HepG2 (cell line): ENCODE data around the gene FAM20A. TPM values are rescaled to one million over a fixed set of nuclear protein-coding genes. Genes with fewer than 3 reads are reported as not detected.

Source experiments
- BORCS8-MEF2B ChIP-seq: sonication (generic); formaldehyde crosslinking; IDR thresholded peaks from 2 replicates; pipeline ENCODE4 v1.8.0; 2022; ENCODE audit warnings: mild to moderate bottlenecking, missing genetic modification reagents
- FOXO4 ChIP-seq: sonication (generic); formaldehyde crosslinking; conservative IDR thresholded peaks from 2 replicates; pipeline ENCODE4 v1.8.1; 2023; ENCODE audit warnings: missing genetic modification reagents
- GABPB1 ChIP-seq: IDR thresholded peaks from 2 replicates; pipeline ENCODE4 v1.6.1; 2016; ENCODE audit warnings: mild to moderate bottlenecking, missing genetic modification reagents, moderate library complexity, missing compliant biosample characterization
- HINFP ChIP-seq: sonication (generic); formaldehyde crosslinking; IDR thresholded peaks from 2 replicates; pipeline ENCODE4 v1.4.0; 2020; ENCODE audit warnings: low read depth, mild to moderate bottlenecking, missing genetic modification reagents
- LCORL ChIP-seq, 2 experiments: fragments of 450-650 bp in 1 of 2; sonication (generic) in 1 of 2; formaldehyde crosslinking in 1 of 2; IDR thresholded peaks; 2 replicates each; pipeline versions ENCODE4 v1.5.0 to v1.6.1; 2017 to 2020; ENCODE audit warnings: antibody characterized with exemption in 1 of 2, missing genetic modification reagents in 1 of 2
- MED13 ChIP-seq: sonication (generic); formaldehyde crosslinking; IDR thresholded peaks from 2 replicates; pipeline ENCODE4 v1.5.0; 2020; ENCODE audit warnings: missing genetic modification reagents
- PBX2 ChIP-seq: IDR thresholded peaks from 2 replicates; pipeline ENCODE4 v1.6.1; 2016; ENCODE audit warnings: control low read depth
- RARA ChIP-seq: IDR thresholded peaks from 2 replicates; pipeline ENCODE4 v1.6.1; 2016; ENCODE audit warnings: missing genetic modification reagents, missing compliant biosample characterization
- RNF219 ChIP-seq: sonication (generic); formaldehyde crosslinking; IDR thresholded peaks from 2 replicates; pipeline ENCODE4 v1.5.0; 2020; ENCODE audit warnings: mild to moderate bottlenecking, missing genetic modification reagents
- SNAPC2 ChIP-seq: sonication (generic); formaldehyde crosslinking; IDR thresholded peaks from 2 replicates; pipeline ENCODE4 v1.8.1; 2022; ENCODE audit warnings: mild to moderate bottlenecking, missing genetic modification reagents
- STAT5B ChIP-seq: sonication (generic); formaldehyde crosslinking; IDR thresholded peaks from 2 replicates; pipeline ENCODE4 v1.4.0; 2020; ENCODE audit warnings: missing genetic modification reagents
- TRIM24 ChIP-seq: sonication (generic); formaldehyde crosslinking; IDR thresholded peaks from 2 replicates; pipeline ENCODE4 v1.8.0; 2022; ENCODE audit warnings: mild to moderate bottlenecking, missing genetic modification reagents
- U2AF1 ChIP-seq: fragments of 200-400 bp; formaldehyde crosslinking; optimal IDR thresholded peaks from 2 replicates; pipeline ENCODE3; 2017; ENCODE audit warnings: mild to moderate bottlenecking, low read depth, low read length
- ZBTB2 ChIP-seq: sonication (generic); formaldehyde crosslinking; IDR thresholded peaks from 2 replicates; pipeline ENCODE4 v1.8.0; 2022; ENCODE audit warnings: low read depth, missing genetic modification reagents
- ZKSCAN8 ChIP-seq: IDR thresholded peaks from 2 replicates; pipeline ENCODE4 v1.6.1; 2016; ENCODE audit warnings: borderline replicate concordance, missing genetic modification reagents, missing compliant biosample characterization
- ZNF276 ChIP-seq: sonication (generic); formaldehyde crosslinking; IDR thresholded peaks from 2 replicates; pipeline ENCODE4 v1.4.0; 2020; ENCODE audit warnings: mild to moderate bottlenecking, low read depth, missing genetic modification reagents
- ZNF552 ChIP-seq: sonication (generic); formaldehyde crosslinking; IDR thresholded peaks from 2 replicates; pipeline ENCODE4 v1.9.0; 2022; ENCODE audit warnings: missing genetic modification reagents, mild to moderate bottlenecking, borderline replicate concordance
- ZNF619 ChIP-seq: sonication (generic); formaldehyde crosslinking; IDR thresholded peaks from 2 replicates; pipeline ENCODE4 v1.4.0; 2020; ENCODE audit warnings: mild to moderate bottlenecking, missing genetic modification reagents
- polyA plus RNA-seq, 8 experiments: library from polyadenylated mRNA; depleted of rRNA in 3 of 8; stranded (reverse) in 7 of 8; unstranded in 1 of 8; fragments of >200 nt; fragmentation: Illumina TruSeq in 4 of 8; extraction: Trizol in 4 of 8; gene quantifications; 2 replicates each; pipeline versions ENCODE4 v1.2.1 to v1.2.3, GENCODE V29; 2011 to 2016; ENCODE audit warnings: low read depth in 4 of 8, missing spikeins in 1 of 8, mixed read lengths in 1 of 8; ENCODE audit not compliant: insufficient read depth in 1 of 8
- total RNA-seq, 5 experiments: library from RNA; depleted of rRNA; stranded (reverse); fragments of >200 nt; fragmentation: Illumina TruSeq; extraction: Trizol; gene quantifications; 2 replicates each; pipeline ENCODE4 v1.2.3, GENCODE V29; 2016; ENCODE audit warnings: low read depth in 1 of 5

The FAM20A gene
- total and polyA plus RNA-seq, 2 of the 13 experiments (the other 11 are each of a cell fraction or from before 2014, with no cell fraction given): 9.3 to 20.7 TPM

- TF ChIP-seq RNF219 (CRISPR knock-in tag) (no peak), ZBTB2 (CRISPR knock-in tag) (no peak), LCORL (IDR thresholded peaks at IDR 0.05) (no peak), LCORL (CRISPR knock-in tag; IDR thresholded peaks at IDR 0.05) (peak; percentile 53; the same call in 1 of the 2 replicates), GABPB1 (CRISPR knock-in tag) (peak; percentile 37; the same call in 1 of the 2 replicates), TRIM24 (no peak), MED13 (no peak), U2AF1 (no peak), ZNF552 (CRISPR knock-in tag) (no peak), SNAPC2 (no peak), STAT5B (CRISPR knock-in tag) (0 out of 2 replicates have a peak, but pooled peaks have one; percentile 14), FOXO4 (CRISPR knock-in tag) (0 out of 2 replicates have a peak, but pooled peaks have one; percentile 10), ZNF276 (no peak), PBX2 (CRISPR knock-in tag) (peak; percentile 91), BORCS8-MEF2B (CRISPR knock-in tag) (0 out of 2 replicates have a peak, but pooled peaks have one; percentile 18), RARA (peak; percentile 50), ZNF619 (CRISPR knock-in tag) (no peak), HINFP (CRISPR knock-in tag) (no peak), ZKSCAN8 (CRISPR knock-in tag) (peak; percentile 85)
These were observed 91.8 kb downstream of the FAM20A start (continued) for GRCh38 chr17:68509141-68510057.
